ENCODE data around the gene CCDC192. TPM values are rescaled to one million over a fixed set of nuclear protein-coding genes. Genes with fewer than 3 reads are reported as not detected.
"Not testable (repeated sequence)": the region's sequence is repeated elsewhere in the genome, so short reads cannot be mapped to it uniquely, and the experiment has no call there.

Gene CCDC192
- total RNA-seq, 1 donor from 2014 or later: 0.31 TPM

DNA sequence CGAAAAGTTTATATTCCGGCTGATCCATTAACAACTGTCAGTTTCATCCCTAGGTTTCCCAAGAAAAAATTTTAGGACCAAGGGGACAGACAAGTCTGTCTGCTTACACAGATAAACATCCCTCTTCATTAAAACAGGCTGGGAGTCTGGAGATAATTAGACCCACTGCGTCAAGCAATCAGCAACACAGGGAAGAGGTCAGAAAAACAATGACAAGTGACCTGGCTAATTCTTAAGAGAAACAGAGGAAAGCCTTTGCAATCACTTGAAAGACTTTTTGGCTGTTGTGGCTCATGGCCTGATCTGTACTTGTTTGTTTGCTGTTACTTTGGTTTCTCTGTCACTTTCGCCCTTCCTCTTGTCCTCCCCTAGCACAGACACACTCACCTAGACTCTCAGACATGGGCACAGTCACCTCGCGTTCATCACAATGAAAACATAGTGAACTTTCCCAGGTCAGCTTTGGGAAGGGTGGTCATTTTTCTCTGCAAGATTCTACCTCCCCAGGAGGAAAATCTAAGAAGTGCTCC is 2.9 kb upstream of the CCDC192 start:
- DNase-seq (ENCODE audit: extremely low spot score, unreplicated experiment): no peak
- H3K4me3 Mint-ChIP-seq: no peak overlapping the region
- H3K27ac Mint-ChIP-seq: no peak overlapping the region
- H3K9me3 Mint-ChIP-seq: no peaks in the 10 kb centered on the region
- TF ChIP-seq, protein P1, sequence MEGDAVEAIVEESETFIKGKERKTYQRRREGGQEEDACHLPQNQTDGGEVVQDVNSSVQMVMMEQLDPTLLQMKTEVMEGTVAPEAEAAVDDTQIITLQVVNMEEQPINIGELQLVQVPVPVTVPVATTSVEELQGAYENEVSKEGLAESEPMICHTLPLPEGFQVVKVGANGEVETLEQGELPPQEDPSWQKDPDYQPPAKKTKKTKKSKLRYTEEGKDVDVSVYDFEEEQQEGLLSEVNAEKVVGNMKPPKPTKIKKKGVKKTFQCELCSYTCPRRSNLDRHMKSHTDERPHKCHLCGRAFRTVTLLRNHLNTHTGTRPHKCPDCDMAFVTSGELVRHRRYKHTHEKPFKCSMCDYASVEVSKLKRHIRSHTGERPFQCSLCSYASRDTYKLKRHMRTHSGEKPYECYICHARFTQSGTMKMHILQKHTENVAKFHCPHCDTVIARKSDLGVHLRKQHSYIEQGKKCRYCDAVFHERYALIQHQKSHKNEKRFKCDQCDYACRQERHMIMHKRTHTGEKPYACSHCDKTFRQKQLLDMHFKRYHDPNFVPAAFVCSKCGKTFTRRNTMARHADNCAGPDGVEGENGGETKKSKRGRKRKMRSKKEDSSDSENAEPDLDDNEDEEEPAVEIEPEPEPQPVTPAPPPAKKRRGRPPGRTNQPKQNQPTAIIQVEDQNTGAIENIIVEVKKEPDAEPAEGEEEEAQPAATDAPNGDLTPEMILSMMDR (conservative IDR thresholded peaks at IDR 0.05): no peak
- H3K27me3 Mint-ChIP-seq: no peaks in the 10 kb centered on the region
- H3K4me1 Mint-ChIP-seq (ENCODE audit: unreplicated experiment): peaks cover 37% of the 10 kb centered on the region
- H3K36me3 Mint-ChIP-seq: no peaks in the 10 kb centered on the region

DNA sequence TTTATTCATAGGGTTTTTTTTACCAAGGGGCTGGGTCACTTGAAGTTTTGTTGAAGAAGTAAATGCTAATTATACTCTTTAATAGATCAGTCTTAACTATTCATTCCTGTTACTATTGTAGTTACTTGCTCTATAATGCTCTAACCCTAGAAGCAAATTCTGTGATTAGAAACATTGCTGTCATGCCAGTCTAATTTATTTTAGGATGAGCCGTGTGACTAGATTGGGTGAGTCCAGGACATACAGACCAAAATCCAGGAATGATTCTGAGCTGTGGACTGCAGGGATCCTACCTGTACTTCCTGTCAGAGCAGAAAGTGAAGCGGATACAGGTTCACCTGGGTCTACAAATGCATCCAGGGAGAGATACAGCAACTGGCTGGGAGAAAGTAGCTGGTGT is 757 bp upstream of the CCDC192 start:
- DNase-seq (ENCODE audit: extremely low spot score, unreplicated experiment): no peak
- H3K9me3 Mint-ChIP-seq: no peaks in the 10 kb centered on the region
- TF ChIP-seq, protein P1 (conservative IDR thresholded peaks at IDR 0.05): no peak
- H3K27me3 Mint-ChIP-seq: no peaks in the 10 kb centered on the region
- H3K4me3 Mint-ChIP-seq: no peak overlapping the region
- no peaks in the 10 kb centered on the region for H3K36me3 Mint-ChIP-seq
- H3K4me1 Mint-ChIP-seq (ENCODE audit: unreplicated experiment): peaks cover 49% of the 10 kb centered on the region
- H3K27ac Mint-ChIP-seq: no peak overlapping the region

DNA sequence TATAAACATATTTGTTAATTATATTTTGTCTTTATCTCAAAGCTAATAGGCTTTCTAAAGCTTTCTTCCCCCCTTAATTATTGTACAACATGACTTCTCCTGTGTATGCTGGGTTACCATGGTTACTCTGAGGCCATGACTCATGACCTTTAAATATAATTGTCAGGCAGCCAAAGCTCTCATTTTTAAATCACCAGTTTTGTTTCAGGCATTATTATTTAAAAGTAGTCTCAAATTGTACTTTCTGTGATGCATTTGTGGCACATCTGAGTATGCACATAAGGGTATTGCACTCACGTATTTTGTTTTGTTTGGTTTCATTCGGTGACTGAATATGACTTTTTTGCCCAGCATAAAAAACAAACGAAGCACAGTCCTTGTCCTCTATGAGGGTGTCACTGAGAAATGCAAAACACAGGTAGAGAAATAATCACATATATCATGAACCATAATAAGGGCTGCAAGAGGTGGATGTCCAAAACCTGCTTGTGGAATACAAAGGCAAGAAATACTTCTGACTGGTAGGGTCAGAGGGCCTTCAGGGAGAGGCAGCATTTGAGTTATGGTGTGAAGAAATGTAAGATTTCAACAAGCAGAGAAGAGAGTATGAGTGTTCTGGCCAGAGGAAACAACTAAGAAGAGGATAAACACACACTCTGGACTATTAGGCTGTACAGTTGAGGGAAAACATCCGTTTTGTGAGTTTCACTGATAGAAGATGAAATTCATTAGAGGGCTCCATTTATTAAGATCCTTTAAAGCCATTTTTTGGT is 2.1 kb downstream of the CCDC192 start:
- H3K4me1 Mint-ChIP-seq (ENCODE audit: unreplicated experiment): peaks cover 27% of the 10 kb centered on the region
- H3K4me3 Mint-ChIP-seq: no peak overlapping the region
- no peaks in the 10 kb centered on the region for H3K36me3 Mint-ChIP-seq
- TF ChIP-seq, protein P1 (conservative IDR thresholded peaks at IDR 0.05): no peak
- H3K9me3 Mint-ChIP-seq: no peaks in the 10 kb centered on the region
- no peak for DNase-seq (ENCODE audit: extremely low spot score, unreplicated experiment)
- H3K27me3 Mint-ChIP-seq: no peaks in the 10 kb centered on the region
- H3K27ac Mint-ChIP-seq: no peak overlapping the region

DNA sequence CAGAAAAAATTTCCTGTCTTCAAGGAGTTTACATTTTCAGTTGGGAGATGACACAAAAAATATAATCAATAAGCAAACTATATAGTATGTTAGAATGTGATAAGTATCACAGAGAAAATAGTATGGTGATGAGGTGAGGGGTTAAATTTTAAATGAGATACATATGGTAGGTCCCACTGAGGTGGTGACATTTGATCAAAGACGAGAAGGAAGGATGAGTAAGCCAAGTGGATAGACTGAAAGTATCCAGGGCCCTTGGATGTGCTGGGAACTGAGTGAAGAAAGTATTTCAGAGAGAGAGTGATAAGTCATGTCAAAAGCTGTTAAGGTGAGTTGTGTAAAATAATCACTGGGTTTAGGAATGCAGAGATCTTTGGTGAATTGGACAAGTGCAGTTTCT is 3.5 kb downstream of the CCDC192 start:
- no peaks in the 10 kb centered on the region for H3K27me3 Mint-ChIP-seq
- H3K4me1 Mint-ChIP-seq (ENCODE audit: unreplicated experiment): peaks cover 20% of the 10 kb centered on the region
- TF ChIP-seq, protein P1 (conservative IDR thresholded peaks at IDR 0.05): no peak
- H3K36me3 Mint-ChIP-seq: no peaks in the 10 kb centered on the region
- H3K4me3 Mint-ChIP-seq: no peak overlapping the region
- DNase-seq (ENCODE audit: extremely low spot score, unreplicated experiment): no peak
- no peaks in the 10 kb centered on the region for H3K9me3 Mint-ChIP-seq
- no peak overlapping the region for H3K27ac Mint-ChIP-seq

GRCh38 chr5:127707209-127707608 is 4.0 kb downstream of the CCDC192 start:
- TF ChIP-seq, protein P1 (conservative IDR thresholded peaks at IDR 0.05): no peak
- H3K27ac Mint-ChIP-seq: no peak overlapping the region
- peaks cover 20% of the 10 kb centered on the region for H3K4me1 Mint-ChIP-seq (ENCODE audit: unreplicated experiment)
- no peak overlapping the region for H3K4me3 Mint-ChIP-seq
- no peak for DNase-seq (ENCODE audit: extremely low spot score, unreplicated experiment)
- no peaks in the 10 kb centered on the region for H3K36me3 Mint-ChIP-seq
- H3K27me3 Mint-ChIP-seq: no peaks in the 10 kb centered on the region
- no peaks in the 10 kb centered on the region for H3K9me3 Mint-ChIP-seq

DNA sequence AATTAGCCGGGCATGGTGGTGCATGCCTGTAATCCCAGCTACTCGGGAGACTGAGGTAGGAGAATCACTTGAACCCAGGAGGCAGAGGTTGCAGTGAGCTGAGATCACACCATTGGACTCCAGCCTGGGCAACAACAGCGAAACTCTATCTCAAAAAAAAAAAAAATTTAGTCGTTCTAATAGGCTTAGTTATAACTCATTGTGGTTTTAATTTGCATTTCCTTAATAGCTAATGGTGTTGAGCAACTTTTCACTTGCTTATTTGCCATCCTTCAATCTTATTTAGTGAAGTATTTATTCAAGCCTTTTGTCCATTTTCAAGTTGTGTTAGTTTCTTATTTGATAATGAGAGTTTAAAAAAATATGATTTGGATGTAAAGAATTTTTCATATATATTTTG is 9.9 kb downstream of the CCDC192 start:
- H3K27me3 Mint-ChIP-seq; H3K27ac Mint-ChIP-seq; H3K9me3 Mint-ChIP-seq; H3K36me3 Mint-ChIP-seq; DNase-seq (ENCODE audit: extremely low spot score, unreplicated experiment); H3K4me3 Mint-ChIP-seq; H3K4me1 Mint-ChIP-seq (ENCODE audit: unreplicated experiment): not testable (repeated sequence)

Data from type B pancreatic cell (in vitro differentiated cells).